ENCODE results near the gene KRT10.
A peak's percentile ranks its signal among the peaks of the same experiment; 100 is the strongest.

The KRT10 gene

GRCh38 chr17:40799859-40800258 is 22.6 kb downstream of the KRT10 start, which contains the start of gene KRT28:
Gene KRT28 (minus strand): TSS chr17:40799959. CDS start chr17:40799893, 66 bp downstream.
- in situ Hi-C loops (cut with HindIII; ENCODE audit: low sequenced_read_pairs): no loop called here
- no peak within 1 kb of the TSS for H3K4me3 ChIP-seq (ENCODE audit: low read depth, low read length)
- no peak for TF ChIP-seq CTCF (IDR thresholded peaks at IDR 0.05; ENCODE audit: low read depth, low read length, missing control alignments)
- no peak for DNase-seq (ENCODE audit: low read depth)

- DNase-seq (ENCODE audit: low read depth): no peak
- in situ Hi-C loops (cut with HindIII; ENCODE audit: low sequenced_read_pairs): no loop called here
- no peak for TF ChIP-seq CTCF (IDR thresholded peaks at IDR 0.05; ENCODE audit: low read depth, low read length, missing control alignments)
- H3K4me3 ChIP-seq (ENCODE audit: low read depth, low read length): no peak overlapping the region
These were observed 25.6 kb downstream of the KRT10 start for GRCh38 chr17:40796846-40797245.

- H3K4me3 ChIP-seq (ENCODE audit: low read depth, low read length): no peak overlapping the region
- in situ Hi-C loops (cut with HindIII; ENCODE audit: low sequenced_read_pairs): no loop called here
- no peak for TF ChIP-seq CTCF (IDR thresholded peaks at IDR 0.05; ENCODE audit: low read depth, low read length, missing control alignments)
- no peak for DNase-seq (ENCODE audit: low read depth)
These were observed 27.3 kb downstream of the KRT10 start for GRCh38 chr17:40795019-40795667.

GRCh38 chr17:40794466-40794865 is 27.9 kb downstream of the KRT10 start:
- no peak for DNase-seq (ENCODE audit: low read depth)
- no peak overlapping the region for H3K4me3 ChIP-seq (ENCODE audit: low read depth, low read length)
- no peak for TF ChIP-seq CTCF (IDR thresholded peaks at IDR 0.05; ENCODE audit: low read depth, low read length, missing control alignments)
- in situ Hi-C loops (cut with HindIII; ENCODE audit: low sequenced_read_pairs): no loop called here

GRCh38 chr17:40793832-40794231 is 28.6 kb downstream of the KRT10 start:
- in situ Hi-C loops (cut with HindIII; ENCODE audit: low sequenced_read_pairs): no loop called here
- TF ChIP-seq CTCF (IDR thresholded peaks at IDR 0.05; ENCODE audit: low read depth, low read length, missing control alignments): no peak
- no peak for DNase-seq (ENCODE audit: low read depth)
- H3K4me3 ChIP-seq (ENCODE audit: low read depth, low read length): no peak overlapping the region

- DNase-seq (ENCODE audit: low read depth): peak; percentile 31
- TF ChIP-seq CTCF (IDR thresholded peaks at IDR 0.05; ENCODE audit: low read depth, low read length, missing control alignments): peak; percentile 55
- H3K4me3 ChIP-seq (ENCODE audit: low read depth, low read length): no peak overlapping the region
- in situ Hi-C loops (cut with HindIII; ENCODE audit: low sequenced_read_pairs): no loop called here
These were observed 30.5 kb downstream of the KRT10 start for GRCh38 chr17:40791787-40792436.

Data from astrocyte of the cerebellum (primary cell).